GM18858 (cell line): ENCODE measurements around the gene TMEM250.

ENCODE experiments used
- ATAC-seq: cut with Tn5 transposase; IDR thresholded peaks from one replicate; pipeline ENCODE4 v1.9.1; 2021; ENCODE audit not compliant: unreplicated experiment

The TMEM250 gene

GRCh38 chr9:136096505-136097001, 22.1 kb downstream of the TMEM250 start:
- ATAC-seq: no peak

GRCh38 chr9:136095070-136096058, 23.3 kb downstream of the TMEM250 start, which contains the start of gene NACC2:
Gene NACC2 (minus strand): TSS chr9:136095289. CDS start chr9:136050521, 44,768 bp downstream.
- no peak for ATAC-seq

- ATAC-seq: no peak
These were observed 24.4 kb downstream of the TMEM250 start for GRCh38 chr9:136093995-136094881.

GRCh38 chr9:136093346-136093986, 25.2 kb downstream of the TMEM250 start:
- ATAC-seq: no peak

- no peak for ATAC-seq
These were observed 25.9 kb downstream of the TMEM250 start for GRCh38 chr9:136092741-136093140.

GRCh38 chr9:136092353-136092650, 26.4 kb downstream of the TMEM250 start:
- ATAC-seq: no peak

- no peak for ATAC-seq
These were observed 26.9 kb downstream of the TMEM250 start for GRCh38 chr9:136091582-136092352.

- ATAC-seq: no peak
These were observed 27.7 kb downstream of the TMEM250 start for GRCh38 chr9:136090768-136091581.

GRCh38 chr9:136090056-136090735, 28.5 kb downstream of the TMEM250 start:
- no peak for ATAC-seq

GRCh38 chr9:136089697-136090045, 29.0 kb downstream of the TMEM250 start:
- ATAC-seq: no peak

GRCh38 chr9:136088939-136089696, 29.6 kb downstream of the TMEM250 start:
- no peak for ATAC-seq

GRCh38 chr9:136088481-136088938, 30.2 kb downstream of the TMEM250 start:
- ATAC-seq: no peak

- no peak for ATAC-seq
These were observed 30.8 kb downstream of the TMEM250 start for GRCh38 chr9:136087741-136088480.

GRCh38 chr9:136086951-136087740, 31.5 kb downstream of the TMEM250 start:
- no peak for ATAC-seq

- no peak for ATAC-seq
These were observed 32.3 kb downstream of the TMEM250 start for GRCh38 chr9:136086213-136086881.

- no peak for ATAC-seq
These were observed 32.9 kb downstream of the TMEM250 start for GRCh38 chr9:136085815-136086212.
